Medulla oblongata (tissue), 1 donor: ENCODE data around the gene RELN.
"Not testable (repeated sequence)": the region's sequence is repeated elsewhere in the genome, so short reads cannot be mapped to it uniquely, and the experiment has no call there.

ENCODE experiments used
- DNase-seq: peaks from one replicate; pipeline ENCODE4 v3.0.0-alpha.2; 2015; ENCODE audit errors: extremely low spot score

Gene RELN

GRCh38 chr7:103989200-103989784 is at the start of gene RELN:
RELN (minus strand) TSS chr7:103989658; CDS start chr7:103989356, 302 bp downstream.
- no peak for DNase-seq

GRCh38 chr7:104038136-104038535 is 48.7 kb upstream of the RELN start:
- no peak for DNase-seq

GRCh38 chr7:104036889-104037288 is 47.4 kb upstream of the RELN start:
- not testable (repeated sequence) for DNase-seq

- no peak for DNase-seq
Measured at GRCh38 chr7:104035351-104035750, 45.9 kb upstream of the RELN start.

GRCh38 chr7:104034679-104035078 is 45.2 kb upstream of the RELN start:
- no peak for DNase-seq

GRCh38 chr7:104033837-104034236 is 44.4 kb upstream of the RELN start:
- no peak for DNase-seq

GRCh38 chr7:104032486-104032885 is 43.0 kb upstream of the RELN start:
- no peak for DNase-seq

- DNase-seq, result no peak
Measured at GRCh38 chr7:104029765-104030164, 40.3 kb upstream of the RELN start.

- DNase-seq, result no peak
Measured at GRCh38 chr7:104024632-104025031, 35.2 kb upstream of the RELN start.

- DNase-seq, result no peak
Measured at GRCh38 chr7:104023100-104023499, 33.6 kb upstream of the RELN start.

GRCh38 chr7:104018425-104018824 is 29.0 kb upstream of the RELN start:
- no peak for DNase-seq

GRCh38 chr7:104017001-104017400 is 27.5 kb upstream of the RELN start:
- DNase-seq, result no peak

GRCh38 chr7:104012835-104013234 is 23.4 kb upstream of the RELN start:
- no peak for DNase-seq

- no peak for DNase-seq
Measured at GRCh38 chr7:104011829-104012228, 22.4 kb upstream of the RELN start.

GRCh38 chr7:104010052-104010909 is 20.8 kb upstream of the RELN start:
- DNase-seq, result no peak

- no peak for DNase-seq
Measured at GRCh38 chr7:104008107-104008506, 18.6 kb upstream of the RELN start.

GRCh38 chr7:104007614-104008013 is 18.2 kb upstream of the RELN start:
- no peak for DNase-seq

- no peak for DNase-seq
Measured at GRCh38 chr7:104005197-104005596, 15.7 kb upstream of the RELN start.

- DNase-seq, result no peak
Measured at GRCh38 chr7:103996639-103997038, 7.2 kb upstream of the RELN start.

- no peak for DNase-seq
Measured at GRCh38 chr7:103996017-103996551, 6.6 kb upstream of the RELN start.

GRCh38 chr7:103995554-103995953 is 6.1 kb upstream of the RELN start:
- no peak for DNase-seq

- DNase-seq, result no peak
Measured at GRCh38 chr7:103993551-103993950, 4.1 kb upstream of the RELN start.

- DNase-seq, result no peak
Measured at GRCh38 chr7:103991406-103991805, 1.9 kb upstream of the RELN start.
